K562 (cell line): Measurements from ENCODE around the gene SLC25A11. TPM values are rescaled to one million over a fixed set of nuclear protein-coding genes. Genes with fewer than 3 reads are reported as not detected.

Experiments used
- MEF2D ChIP-seq: conservative IDR thresholded peaks from 2 replicates; pipeline ENCODE4 v1.6.1; 2016; ENCODE audit warnings: low read depth, missing genetic modification characterization, missing compliant biosample characterization
- polyA plus RNA-seq, 8 experiments: library from polyadenylated mRNA; depleted of rRNA in 4 of 8; stranded (reverse) in 5 of 8; unstranded in 3 of 8; fragments of >200 nt; fragmentation: Nextera tagmentation in 2 of 8; fragmentation: Illumina TruSeq in 1 of 8; extraction: Ambion mirVana in 2 of 8; extraction: Trizol in 1 of 8; gene quantifications; 2 replicates each; pipeline versions ENCODE4 v1.2.1 to v1.2.3, GENCODE V29; 2011 to 2014; ENCODE audit warnings: inconsistent platforms in 1 of 8, missing spikeins in 1 of 8
- total RNA-seq, 7 experiments: library from RNA; depleted of rRNA in 6 of 7; stranded (reverse); fragments of >200 nt in 6 of 7; fragmentation: Illumina TruSeq in 2 of 7; extraction: Trizol in 2 of 7; gene quantifications; 2 replicates each; pipeline versions ENCODE4 v1.2.1 to v1.2.3, GENCODE V29; 2011 to 2021; ENCODE audit warnings: low replicate concordance in 1 of 7
- TF ChIP-seq, protein P1 (sequence below), 2 experiments: fragments of 450-650 bp; formaldehyde crosslinking in 1 of 2; IDR thresholded peaks; 2 replicates each; pipeline versions ENCODE4 v1.4.0 to v1.6.1; 2014 to 2020; ENCODE audit warnings: mild to moderate bottlenecking in 2 of 2, borderline replicate concordance in 1 of 2, low read depth in 1 of 2

SLC25A11 gene
- total and polyA plus RNA-seq, 9 of the 15 experiments (the other 6 are each of a cell fraction or from before 2014, with no cell fraction given): 3.1 to 56.7 (median 32.9) TPM

DNA sequence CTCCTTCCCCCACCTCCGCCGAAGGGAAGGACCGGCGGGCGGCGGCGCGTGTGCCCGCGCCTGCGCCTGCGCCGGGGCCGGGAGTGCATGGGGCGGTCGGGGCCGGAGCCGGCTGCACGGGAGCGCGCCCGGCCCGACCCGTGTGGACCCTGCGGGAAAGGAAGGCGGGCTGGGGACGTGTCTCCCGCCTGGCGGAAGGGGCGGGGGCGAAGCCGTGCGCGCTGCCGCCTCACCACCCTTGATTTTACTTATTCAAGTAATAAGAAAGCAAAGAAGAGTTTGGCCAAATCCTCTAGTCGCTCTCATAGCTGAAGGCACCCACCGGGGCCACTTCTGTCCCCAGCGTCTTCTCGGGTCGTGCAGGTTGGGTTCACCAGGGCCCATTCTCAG is 9.1 kb upstream of the SLC25A11 start (continued):
- TF ChIP-seq, protein P1, sequence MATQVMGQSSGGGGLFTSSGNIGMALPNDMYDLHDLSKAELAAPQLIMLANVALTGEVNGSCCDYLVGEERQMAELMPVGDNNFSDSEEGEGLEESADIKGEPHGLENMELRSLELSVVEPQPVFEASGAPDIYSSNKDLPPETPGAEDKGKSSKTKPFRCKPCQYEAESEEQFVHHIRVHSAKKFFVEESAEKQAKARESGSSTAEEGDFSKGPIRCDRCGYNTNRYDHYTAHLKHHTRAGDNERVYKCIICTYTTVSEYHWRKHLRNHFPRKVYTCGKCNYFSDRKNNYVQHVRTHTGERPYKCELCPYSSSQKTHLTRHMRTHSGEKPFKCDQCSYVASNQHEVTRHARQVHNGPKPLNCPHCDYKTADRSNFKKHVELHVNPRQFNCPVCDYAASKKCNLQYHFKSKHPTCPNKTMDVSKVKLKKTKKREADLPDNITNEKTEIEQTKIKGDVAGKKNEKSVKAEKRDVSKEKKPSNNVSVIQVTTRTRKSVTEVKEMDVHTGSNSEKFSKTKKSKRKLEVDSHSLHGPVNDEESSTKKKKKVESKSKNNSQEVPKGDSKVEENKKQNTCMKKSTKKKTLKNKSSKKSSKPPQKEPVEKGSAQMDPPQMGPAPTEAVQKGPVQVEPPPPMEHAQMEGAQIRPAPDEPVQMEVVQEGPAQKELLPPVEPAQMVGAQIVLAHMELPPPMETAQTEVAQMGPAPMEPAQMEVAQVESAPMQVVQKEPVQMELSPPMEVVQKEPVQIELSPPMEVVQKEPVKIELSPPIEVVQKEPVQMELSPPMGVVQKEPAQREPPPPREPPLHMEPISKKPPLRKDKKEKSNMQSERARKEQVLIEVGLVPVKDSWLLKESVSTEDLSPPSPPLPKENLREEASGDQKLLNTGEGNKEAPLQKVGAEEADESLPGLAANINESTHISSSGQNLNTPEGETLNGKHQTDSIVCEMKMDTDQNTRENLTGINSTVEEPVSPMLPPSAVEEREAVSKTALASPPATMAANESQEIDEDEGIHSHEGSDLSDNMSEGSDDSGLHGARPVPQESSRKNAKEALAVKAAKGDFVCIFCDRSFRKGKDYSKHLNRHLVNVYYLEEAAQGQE (IDR thresholded peaks at IDR 0.05; ENCODE audit: borderline replicate concordance): peak; percentile 72
- TF ChIP-seq, protein P1 (CRISPR knock-in tag; IDR thresholded peaks at IDR 0.05; ENCODE audit: low read depth): no peak
- no peak for TF ChIP-seq MEF2D (tag)
